PFSK-1 (cell line): ENCODE data around the gene ZBTB8A.

Source experiments
- FOXP2 ChIP-seq: optimal IDR thresholded peaks from 2 replicates; pipeline ENCODE3; 2011; ENCODE audit warnings: borderline replicate concordance, control low read depth, inconsistent platforms; ENCODE audit not compliant: insufficient read depth; ENCODE audit errors: extremely low read length, extremely low read depth
- POLR2AphosphoS5 ChIP-seq: IDR thresholded peaks from 2 replicates; pipeline ENCODE4 v1.6.1; 2012; ENCODE audit warnings: low read depth, mild to moderate bottlenecking, control low read depth, low read length, moderate library complexity
- REST ChIP-seq, 2 experiments: IDR thresholded peaks; 2 replicates each; pipeline versions ENCODE4 v1.6.1 to v1.8.0; 2011 to 2012; ENCODE audit warnings: low read depth in 2 of 2, low read length in 2 of 2, control low read depth in 1 of 2, inconsistent platforms in 1 of 2, mild to moderate bottlenecking in 1 of 2, moderate library complexity in 1 of 2; ENCODE audit not compliant: insufficient read depth in 1 of 2
- SIN3A ChIP-seq: IDR thresholded peaks from 2 replicates; pipeline ENCODE4 v1.6.1; 2012; ENCODE audit warnings: mild to moderate bottlenecking, low read length, moderate library complexity, borderline replicate concordance; ENCODE audit not compliant: insufficient read depth
- TAF1 ChIP-seq: IDR thresholded peaks from 2 replicates; pipeline ENCODE4 v1.6.1; 2012; ENCODE audit warnings: low read length, control low read depth, borderline replicate concordance; ENCODE audit not compliant: insufficient read depth

Gene ZBTB8A

GRCh38 chr1:32606565-32607371 is 67.5 kb downstream of the ZBTB8A start:
- TF ChIP-seq TAF1 (no peak), REST (IDR thresholded peaks at IDR 0.05; ENCODE audit: insufficient read depth in 1 of 2, low read depth in 2 of 2, low read length in 2 of 2) (no peak), SIN3A (no peak)

DNA sequence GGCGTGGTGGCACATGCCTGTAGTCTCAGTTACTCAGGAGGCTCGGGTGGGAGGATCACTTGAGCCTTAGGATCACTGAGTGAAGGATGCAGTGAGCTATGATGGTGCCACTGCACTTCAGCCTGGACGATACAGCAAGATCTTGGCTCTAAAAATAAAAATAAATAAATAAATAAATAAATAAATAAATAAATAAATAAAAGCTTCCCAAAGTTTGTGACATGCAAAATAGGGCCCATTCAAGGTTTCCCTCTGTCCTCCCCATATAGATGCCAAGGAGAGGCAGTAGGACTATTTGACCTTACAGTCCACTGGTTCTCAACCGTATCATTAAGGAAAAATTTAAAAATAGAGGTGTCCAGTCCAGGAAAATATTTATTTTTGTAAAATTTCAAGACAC is 70.0 kb downstream of the ZBTB8A start:
- TF ChIP-seq TAF1 (no peak), REST (IDR thresholded peaks at IDR 0.05; ENCODE audit: insufficient read depth in 1 of 2, low read depth in 2 of 2, low read length in 2 of 2) (no peak), POLR2AphosphoS5 (no peak), FOXP2 (no peak), SIN3A (no peak)

DNA sequence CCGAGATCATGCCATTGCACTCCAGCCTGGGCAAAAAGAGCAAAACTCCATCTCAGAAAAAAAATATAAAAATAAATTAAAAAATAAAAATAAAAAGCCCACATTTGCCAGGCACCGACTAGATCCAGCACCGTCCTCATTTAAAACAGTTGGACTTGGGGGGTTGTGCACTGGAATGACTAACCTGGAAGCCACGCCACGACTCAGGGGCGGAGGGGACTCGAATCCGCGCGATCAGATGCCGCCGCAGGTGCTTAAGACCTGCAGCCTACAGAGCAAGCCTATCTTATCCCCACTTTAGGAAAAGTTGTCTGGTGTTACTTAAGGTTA is 72.6 kb downstream of the ZBTB8A start:
- TF ChIP-seq TAF1 (no peak), FOXP2 (no peak), SIN3A (no peak), POLR2AphosphoS5 (no peak), REST (IDR thresholded peaks at IDR 0.05; ENCODE audit: insufficient read depth in 1 of 2, low read depth in 2 of 2, low read length in 2 of 2) (no peak)

DNA sequence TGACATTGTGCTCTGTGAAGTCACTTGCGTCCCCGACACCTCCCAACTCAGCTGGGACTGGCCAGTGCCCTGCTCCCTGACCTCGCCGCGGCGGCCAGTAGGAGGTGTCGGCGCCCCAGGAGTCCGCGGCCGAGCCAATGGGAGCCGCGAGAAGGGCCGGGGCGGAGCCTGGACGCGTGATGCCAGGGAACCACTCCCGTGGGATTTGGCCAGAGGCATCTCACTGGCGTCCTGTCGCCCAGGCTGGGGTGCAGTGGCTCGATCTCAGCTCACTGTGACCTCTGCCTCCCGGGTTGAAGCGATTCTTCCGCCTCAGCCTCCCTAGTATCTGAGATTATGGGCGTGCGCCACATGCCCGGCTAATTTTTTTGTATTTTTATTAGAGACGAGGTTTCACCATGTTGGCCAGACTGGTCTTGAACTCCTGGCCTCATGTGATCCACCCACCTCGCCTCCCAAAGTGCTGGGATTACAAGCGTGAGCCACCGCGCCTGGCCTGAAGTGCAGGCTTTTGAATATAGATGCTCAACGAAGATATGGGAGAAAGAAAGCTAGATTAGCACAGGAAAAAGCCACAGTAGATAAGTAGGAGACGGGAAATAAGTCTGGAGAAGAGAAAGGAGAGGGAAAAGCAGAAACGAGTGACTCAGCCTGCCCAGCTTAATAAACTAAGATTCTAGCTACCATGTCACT is 73.1 kb downstream of the ZBTB8A start:
- TF ChIP-seq SIN3A: no peak
- no peak for TF ChIP-seq TAF1
- no peak for TF ChIP-seq POLR2AphosphoS5
- no peak for TF ChIP-seq REST (IDR thresholded peaks at IDR 0.05; ENCODE audit: insufficient read depth in 1 of 2, low read depth in 2 of 2, low read length in 2 of 2)
- no peak for TF ChIP-seq FOXP2
